GM12801 (cell line): ENCODE results near the gene FASTKD2.

Experiments used
- CTCF ChIP-seq: IDR thresholded peaks from one replicate; pipeline ENCODE4 v1.5.1; 2011; ENCODE audit warnings: control low read depth; ENCODE audit not compliant: insufficient read length; ENCODE audit errors: extremely low read depth

Gene FASTKD2

GRCh38 chr2:206802654-206803514 lies 37.5 kb downstream of the FASTKD2 start:
- TF ChIP-seq CTCF: no peak

- TF ChIP-seq CTCF: no peak
Observed at GRCh38 chr2:206804326-206804725, 38.9 kb downstream of the FASTKD2 start.

- TF ChIP-seq CTCF: no peak
Observed at GRCh38 chr2:206805887-206806607, 40.6 kb downstream of the FASTKD2 start.

GRCh38 chr2:206814498-206814897 lies 49.1 kb downstream of the FASTKD2 start:
- no peak for TF ChIP-seq CTCF

GRCh38 chr2:206820807-206821206 lies 55.4 kb downstream of the FASTKD2 start:
- TF ChIP-seq CTCF: no peak

GRCh38 chr2:206823178-206823577 lies 57.8 kb downstream of the FASTKD2 start:
- TF ChIP-seq CTCF: no peak

- TF ChIP-seq CTCF: no peak
Observed at GRCh38 chr2:206824087-206824618, 58.7 kb downstream of the FASTKD2 start.
